Naive thymus-derived CD4-positive, alpha-beta T cell (primary cell): Measurements from ENCODE around the gene CYP2W1. TPM values are rescaled to one million over a fixed set of nuclear protein-coding genes. Genes with fewer than 3 reads are reported as not detected.
A peak's percentile ranks its signal among the peaks of the same experiment; 100 is the strongest.
"Not testable (repeated sequence)": the region's sequence is repeated elsewhere in the genome, so short reads cannot be mapped to it uniquely, and the experiment has no call there.

Experiments
- ATAC-seq: fragments of 150-1000 bp; cut with Tn5 transposase; 2 replicates; pipeline ENCODE4 v1.10.0; 2021; ENCODE audit warnings: mild to moderate bottlenecking, moderate library complexity
- CTCF ChIA-PET: fragments of 350-600 bp; sonication (Branson Sonifier 250); formaldehyde crosslinking; loops from one replicate; lab custom pipeline; 2021; ENCODE audit warnings: antibody characterized with exemption; lab: Charles Lee
- POLR2A ChIA-PET: fragments of 350-600 bp; sonication (Branson Sonifier 250); formaldehyde crosslinking; loops from one replicate; lab custom pipeline; 2021; ENCODE audit warnings: antibody characterized with exemption, inconsistent platforms; lab: Charles Lee
- DNase-seq, 9 donors: peaks; one replicate each; pipeline versions ENCODE4 v3.0.0 to v3.0.0-alpha.2; 2020 to 2022; ENCODE audit warnings: mixed read lengths in 1 of 9
- H3K27ac ChIP-seq: one replicate; pipeline ENCODE4 v1.7.0; 2013; ENCODE audit warnings: mild to moderate bottlenecking, low read depth, low read length, moderate library complexity
- H3K27me3 ChIP-seq, 2 donors: one replicate each; pipeline ENCODE4 v1.7.0; 2013; ENCODE audit warnings: low read length in 2 of 2, mild to moderate bottlenecking in 2 of 2, moderate library complexity in 2 of 2; ENCODE audit not compliant: control insufficient read depth in 2 of 2, insufficient read depth in 2 of 2
- H3K36me3 ChIP-seq, 3 experiments: 1 replicate in 2 of 3; 2 replicates in 1 of 3; pipeline ENCODE4 v1.7.0; 2013; ENCODE audit warnings: low read length in 3 of 3, mild to moderate bottlenecking in 3 of 3, moderate library complexity in 1 of 3; ENCODE audit not compliant: insufficient read depth in 3 of 3, control insufficient read depth in 2 of 3
- H3K4me1 ChIP-seq, 2 donors: one replicate each; pipeline ENCODE4 v1.7.0; 2013; ENCODE audit warnings: low read length in 2 of 2, mild to moderate bottlenecking in 2 of 2, moderate library complexity in 1 of 2; ENCODE audit not compliant: control insufficient read depth in 2 of 2, insufficient read depth in 2 of 2
- H3K4me3 ChIP-seq: 2 replicates; pipeline ENCODE4 v1.7.0; 2013; ENCODE audit warnings: mild to moderate bottlenecking, low read length
- H3K9me3 ChIP-seq, 3 experiments: 1 replicate in 2 of 3; 2 replicates in 1 of 3; pipeline ENCODE4 v1.7.0; 2013; ENCODE audit warnings: low read length in 3 of 3; ENCODE audit not compliant: control insufficient read depth in 2 of 3
- H3K27ac Mint-ChIP-seq, 9 donors: one replicate each; pipeline ENCODE4 v1.8.0; 2020 to 2022; ENCODE audit warnings: mixed read lengths in 9 of 9, mild to moderate bottlenecking in 8 of 9, moderate library complexity in 5 of 9, inconsistent platforms in 2 of 9
- H3K27me3 Mint-ChIP-seq, 5 donors: one replicate each; pipeline ENCODE4 v1.8.0; 2021 to 2022; ENCODE audit warnings: mixed read lengths in 5 of 5, mild to moderate bottlenecking in 1 of 5
- H3K36me3 Mint-ChIP-seq, 5 donors: one replicate each; pipeline ENCODE4 v1.8.0; 2020 to 2022; ENCODE audit warnings: mixed read lengths in 5 of 5, mild to moderate bottlenecking in 3 of 5, inconsistent platforms in 1 of 5
- H3K4me1 Mint-ChIP-seq, 7 donors: one replicate each; pipeline ENCODE4 v1.8.0; 2020 to 2022; ENCODE audit warnings: mixed read lengths in 7 of 7, mild to moderate bottlenecking in 3 of 7, inconsistent platforms in 1 of 7
- H3K4me3 Mint-ChIP-seq, 10 donors: one replicate each; pipeline ENCODE4 v1.8.0; 2020 to 2022; ENCODE audit warnings: mild to moderate bottlenecking in 10 of 10, mixed read lengths in 10 of 10, moderate library complexity in 6 of 10, inconsistent platforms in 2 of 10
- H3K9me3 Mint-ChIP-seq, 11 donors: one replicate each; pipeline ENCODE4 v1.8.0; 2020 to 2022; ENCODE audit warnings: mixed read lengths in 11 of 11, mild to moderate bottlenecking in 4 of 11, inconsistent platforms in 1 of 11, moderate library complexity in 1 of 11
- intact Hi-C, 2 donors: fragments of 100-400 bp; cut with micrococcal nuclease; formaldehyde crosslinking; loops; one replicate each; pipeline ENCODE4 v1.15.1; 2023
- polyA plus RNA-seq, 2 donors: library from polyadenylated mRNA; unstranded; fragments of 300-500 nt; fragmentation: Illumina TruSeq; gene quantifications; one replicate each; pipeline ENCODE4 v1.2.3, GENCODE V29; 2021
- total RNA-seq, 6 experiments: library from RNA in 5 of 6; stranded (reverse) in 5 of 6; gene quantifications; 1 replicate in 5 of 6; 2 replicates in 1 of 6; pipeline ENCODE4 v1.2.3 and lab custom pipeline; 2021 to 2026

CYP2W1 gene
- total and polyA plus RNA-seq, 7 experiments from 2014 or later: not detected

DNA sequence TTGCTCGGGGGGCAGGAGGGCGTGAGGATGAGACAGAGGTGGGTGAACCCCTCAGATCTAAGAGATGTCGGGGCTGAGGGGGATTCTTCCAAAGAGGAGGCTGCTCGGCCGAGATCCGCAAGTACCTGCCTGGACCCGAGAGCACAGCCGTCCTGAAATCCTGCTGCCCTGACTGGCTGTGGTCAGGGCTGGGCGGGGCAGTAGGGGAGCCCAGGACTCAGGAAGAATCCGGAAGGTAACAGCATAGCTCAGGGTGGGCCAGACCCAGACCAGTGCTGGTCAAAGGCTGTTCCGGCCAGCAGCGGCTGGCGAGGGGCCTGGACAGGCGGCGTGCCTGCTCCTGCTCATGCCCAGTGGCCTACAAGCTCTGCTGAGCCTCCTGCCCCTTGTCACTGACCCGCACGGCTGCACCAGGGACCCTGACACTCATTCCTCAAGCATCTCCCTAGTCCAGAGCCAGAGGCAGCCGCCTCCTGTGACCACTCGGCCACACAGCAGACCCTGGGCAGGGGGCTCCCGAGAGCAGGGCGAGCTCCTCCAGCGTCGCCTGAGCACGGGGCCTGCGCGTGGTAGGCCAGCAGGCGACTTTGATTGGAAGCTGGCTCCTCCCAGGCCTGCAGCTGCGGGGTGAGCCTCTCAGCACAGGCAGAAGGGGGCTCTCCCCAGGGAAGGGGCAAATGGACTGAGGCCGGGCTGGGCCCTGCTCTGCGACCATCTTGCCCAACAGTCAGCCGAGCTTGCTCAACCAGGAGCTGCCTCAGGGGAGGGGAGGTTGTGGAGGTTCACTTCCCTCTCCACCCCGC is 25.4 kb upstream of the CYP2W1 start:
- Mint-ChIP-seq H3K27ac (peak overlapping the region in 1 of 9 donors; percentile 67), H3K4me3 (no peak overlapping the region), H3K36me3 (peaks cover 0 to 2% (median 0%) of the 10 kb centered on the region in 5 donors), H3K27me3 (peaks cover 0 to 14% (median 8%) of the 10 kb centered on the region in 5 donors), H3K4me1 (peaks cover 0 to 17% (median 4%) of the 10 kb centered on the region in 7 donors), H3K9me3 (no peaks in the 10 kb centered on the region)
- no peak for DNase-seq
- ChIA-PET CTCF (interaction anchor here (1.3 kb wide), 1 partner anchor 36 kb away, joined by 3 read pairs; no protein-coding TSS in a partner anchor), POLR2A (no interaction called here)
- intact Hi-C loops: no loop called here
- no peaks in the 10 kb centered on the region for H3K36me3 ChIP-seq
- no peaks in the 10 kb centered on the region for H3K27me3 ChIP-seq
- no peaks in the 10 kb centered on the region for H3K4me1 ChIP-seq
- ATAC-seq: peak; percentile 42
- H3K27ac ChIP-seq: no peak overlapping the region
- no peak overlapping the region for H3K4me3 ChIP-seq
- H3K9me3 ChIP-seq: no peaks in the 10 kb centered on the region

DNA sequence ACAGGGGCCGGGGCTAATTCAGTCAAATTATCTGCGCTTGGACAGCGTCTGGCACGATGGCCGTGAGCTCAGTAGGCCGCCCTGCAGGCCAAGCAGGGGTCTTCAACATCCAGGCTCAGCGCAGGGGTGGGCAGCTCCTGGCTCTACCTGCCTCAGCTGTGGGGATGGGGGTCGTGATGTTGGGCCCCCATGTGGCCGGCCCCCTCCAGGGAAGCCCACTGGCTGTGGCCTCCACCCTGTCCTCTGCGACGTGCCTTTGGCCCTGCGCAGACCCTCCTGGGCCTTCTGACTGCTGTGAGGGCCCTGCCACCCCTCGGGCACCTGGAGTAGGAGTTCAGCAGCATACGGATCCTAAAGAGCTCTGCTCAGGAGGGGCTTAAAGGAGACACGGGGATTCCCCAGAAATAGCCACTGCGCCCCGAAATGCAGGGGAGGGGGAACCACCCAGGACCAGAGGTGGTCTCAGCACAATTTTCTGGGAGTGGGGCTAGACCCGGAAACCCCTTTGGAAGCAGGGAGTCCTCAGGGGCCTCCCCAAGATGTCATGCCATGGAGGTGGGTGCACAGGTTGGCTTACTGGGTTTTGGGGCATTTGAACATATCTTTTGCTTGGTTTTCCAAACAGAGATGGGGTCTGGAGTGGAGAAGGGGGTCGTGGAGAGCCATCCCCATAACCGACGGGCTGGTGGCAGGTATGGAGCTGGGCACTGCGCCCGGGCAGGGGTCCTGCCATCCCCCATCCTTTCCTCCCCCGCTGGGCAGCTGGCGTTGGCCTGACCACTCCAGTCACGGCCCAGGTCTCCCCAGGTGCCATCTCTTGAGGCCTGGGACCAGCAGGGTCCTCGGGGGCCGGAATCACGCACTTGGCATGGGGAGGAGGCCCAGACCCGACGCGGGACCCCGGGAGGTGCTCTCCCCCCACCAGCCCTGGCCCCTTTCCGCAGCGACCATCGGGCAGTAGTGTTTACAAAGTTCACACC is 24.5 kb upstream of the CYP2W1 start:
- Histone ChIP-seq H3K4me3 (no peak overlapping the region), H3K27ac (no peak overlapping the region), H3K4me1 (no peaks in the 10 kb centered on the region), H3K27me3 (no peaks in the 10 kb centered on the region), H3K9me3 (no peaks in the 10 kb centered on the region), H3K36me3 (no peaks in the 10 kb centered on the region)
- Mint-ChIP-seq H3K4me3 (no peak overlapping the region), H3K27ac (no peak overlapping the region), H3K4me1 (peaks cover under 1 to 22% (median 6%) of the 10 kb centered on the region in 7 donors), H3K27me3 (peaks cover 0 to 15% (median 8%) of the 10 kb centered on the region in 5 donors), H3K9me3 (no peaks in the 10 kb centered on the region), H3K36me3 (peaks cover 0 to 2% (median 0%) of the 10 kb centered on the region in 5 donors)
- ATAC-seq: no peak
- DNase-seq: no peak
- intact Hi-C loops: no loop called here
- ChIA-PET POLR2A (no interaction called here), CTCF (interaction anchor here (1.3 kb wide), 1 partner anchor 37 kb away, joined by 3 read pairs; no protein-coding TSS in a partner anchor)

DNA sequence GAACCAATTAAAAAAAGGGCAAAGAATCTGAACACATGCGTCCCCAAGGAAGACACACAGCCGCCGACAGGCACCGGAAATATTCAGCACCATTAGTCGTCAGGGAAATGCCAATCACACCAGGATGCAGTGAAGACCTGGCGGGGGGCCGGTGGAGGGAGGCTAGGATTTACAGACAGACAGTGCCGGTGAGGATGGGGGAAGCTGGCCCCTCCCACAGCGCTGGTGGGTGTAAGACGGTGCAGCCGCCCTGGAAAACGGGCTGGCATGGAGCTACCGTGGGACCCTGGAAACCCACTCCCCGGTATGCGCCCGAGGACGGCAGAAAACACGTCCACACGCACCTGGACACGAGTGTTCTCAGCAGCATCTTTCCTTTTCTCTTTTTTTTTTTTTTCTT is 23.7 kb upstream of the CYP2W1 start:
- Histone ChIP-seq H3K27me3 (no peaks in the 10 kb centered on the region), H3K36me3 (no peaks in the 10 kb centered on the region), H3K9me3 (no peaks in the 10 kb centered on the region), H3K27ac (no peak overlapping the region), H3K4me3 (no peak overlapping the region), H3K4me1 (peaks cover 0 to under 1% of the 10 kb centered on the region in 2 donors)
- intact Hi-C loops: no loop called here
- CTCF ChIA-PET: interaction anchor here (1.3 kb wide), 1 partner anchor 38 kb away, joined by 3 read pairs; no protein-coding TSS in a partner anchor
- Mint-ChIP-seq H3K4me1 (peaks cover 2 to 24% (median 11%) of the 10 kb centered on the region in 7 donors), H3K27me3 (peaks cover 0 to 17% (median 8%) of the 10 kb centered on the region in 5 donors), H3K27ac (no peak overlapping the region), H3K4me3 (no peak overlapping the region), H3K36me3 (peaks cover 0 to 2% (median 0%) of the 10 kb centered on the region in 5 donors), H3K9me3 (no peaks in the 10 kb centered on the region)
- DNase-seq: no peak
- POLR2A ChIA-PET: no interaction called here
- no peak for ATAC-seq

DNA sequence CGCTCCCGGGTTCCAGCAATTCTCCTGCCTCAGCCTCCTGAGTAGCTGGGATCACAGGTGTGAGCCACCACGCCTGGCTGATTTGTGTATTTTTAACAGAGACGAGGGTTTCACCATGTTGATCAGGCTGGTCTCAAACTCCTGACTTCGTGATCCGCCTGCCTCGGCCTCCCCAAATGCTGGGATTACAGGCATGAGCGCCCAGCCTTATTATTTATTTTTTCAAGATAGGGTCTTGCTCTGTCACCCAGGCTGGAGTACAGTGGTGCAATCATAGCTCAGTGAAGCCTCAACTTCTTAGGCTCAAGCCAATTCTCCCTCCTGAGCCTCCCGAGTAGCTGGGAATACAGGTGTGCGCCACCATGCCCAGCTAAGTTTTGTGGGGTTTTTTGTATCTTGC is 23.2 kb upstream of the CYP2W1 start:
- H3K9me3 Mint-ChIP-seq, CTCF ChIA-PET, DNase-seq, ATAC-seq, H3K4me3 Mint-ChIP-seq, H3K36me3 ChIP-seq, H3K9me3 ChIP-seq, H3K4me3 ChIP-seq, H3K27ac ChIP-seq, H3K4me1 ChIP-seq, H3K27me3 ChIP-seq, H3K27ac Mint-ChIP-seq, intact Hi-C loops, H3K36me3 Mint-ChIP-seq: not testable (repeated sequence)
- POLR2A ChIA-PET: interaction anchor here (0.5 kb wide), 1 partner anchor 13 kb away, joined by 4 read pairs; no protein-coding TSS in a partner anchor
- Mint-ChIP-seq H3K4me1 (peaks cover 2 to 25% (median 16%) of the 10 kb centered on the region in 7 donors), H3K27me3 (peaks cover 0 to 17% (median 8%) of the 10 kb centered on the region in 5 donors)

DNA sequence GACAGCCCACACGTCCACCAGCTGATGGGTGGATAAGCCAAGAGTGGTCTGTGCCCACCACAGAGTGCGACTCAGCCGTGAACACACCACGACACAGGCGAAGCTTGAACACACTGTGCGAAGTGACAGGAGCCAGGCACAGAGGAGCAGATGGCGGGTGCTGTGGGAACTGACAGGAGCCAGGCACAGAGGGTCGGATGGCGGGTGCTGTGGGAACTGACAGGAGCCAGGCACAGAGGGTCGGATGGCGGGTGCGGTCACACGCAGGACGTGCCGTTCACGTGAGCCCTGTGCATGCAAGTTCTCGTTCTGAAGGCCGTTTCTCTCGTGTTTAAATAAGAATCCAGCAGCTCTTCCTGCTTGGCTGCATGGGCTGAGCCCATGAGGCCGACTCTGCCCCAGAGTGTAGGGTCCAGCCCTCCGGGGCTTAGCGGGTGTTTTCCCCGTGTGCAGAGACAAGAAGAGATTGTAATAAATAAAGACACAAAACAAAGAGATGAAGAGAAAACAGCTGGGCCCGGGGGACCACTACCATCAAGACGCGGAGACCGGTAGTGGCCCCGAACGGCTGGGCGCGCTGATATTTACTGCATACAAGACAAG is 22.6 kb upstream of the CYP2W1 start:
- Histone ChIP-seq H3K27me3 (no peaks in the 10 kb centered on the region), H3K27ac (no peak overlapping the region), H3K4me3 (no peak overlapping the region), H3K36me3 (no peaks in the 10 kb centered on the region), H3K4me1 (peaks cover 0 to 5% of the 10 kb centered on the region in 2 donors), H3K9me3 (no peaks in the 10 kb centered on the region)
- Mint-ChIP-seq H3K9me3 (no peaks in the 10 kb centered on the region), H3K4me1 (peaks cover 2 to 29% (median 22%) of the 10 kb centered on the region in 7 donors), H3K27me3 (peaks cover 0 to 13% (median 5%) of the 10 kb centered on the region in 5 donors), H3K4me3 (no peak overlapping the region), H3K27ac (no peak overlapping the region), H3K36me3 (peaks cover 0 to 2% (median 0%) of the 10 kb centered on the region in 5 donors)
- ATAC-seq (no peak), DNase-seq (no peak)
- ChIA-PET POLR2A (interaction anchor here (0.5 to 0.8 kb wide), 2 partner anchors 13 to 14 kb away, joined by 3 to 4 read pairs; no protein-coding TSS in a partner anchor), CTCF (no interaction called here)
- intact Hi-C loops: no loop called here

DNA sequence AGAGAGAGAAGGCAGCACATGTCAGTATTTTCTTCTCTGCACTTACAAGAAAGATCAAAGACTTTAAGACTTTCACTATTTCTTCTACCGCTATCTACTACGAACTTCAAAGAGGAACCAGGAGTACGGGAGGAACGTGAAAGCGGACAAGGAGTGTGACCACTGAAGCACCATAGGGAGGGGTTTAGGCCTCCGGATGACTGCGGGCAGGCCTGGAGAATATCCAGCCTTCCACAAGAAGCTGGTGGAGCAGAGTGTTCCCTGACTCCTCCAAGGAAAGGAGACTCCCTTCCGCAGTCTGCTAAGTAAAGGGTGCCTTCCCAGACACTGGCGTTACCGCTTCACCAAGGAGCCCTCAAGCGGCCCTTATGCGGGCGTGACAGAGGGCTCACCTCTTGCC is 22.0 kb upstream of the CYP2W1 start:
- not testable (repeated sequence) for DNase-seq, H3K27me3 Mint-ChIP-seq

More for the DNA sequence above, 22.0 kb upstream of the CYP2W1 start:
- H3K27me3 ChIP-seq, H3K9me3 ChIP-seq, CTCF ChIA-PET, H3K4me3 ChIP-seq, H3K36me3 Mint-ChIP-seq, H3K27ac ChIP-seq, H3K4me3 Mint-ChIP-seq, H3K4me1 ChIP-seq, H3K27ac Mint-ChIP-seq, H3K9me3 Mint-ChIP-seq, H3K36me3 ChIP-seq, intact Hi-C loops, ATAC-seq: not testable (repeated sequence)
- POLR2A ChIA-PET: interaction anchor here (0.8 kb wide), 1 partner anchor 13 kb away, joined by 3 read pairs; no protein-coding TSS in a partner anchor
- peaks cover 2 to 33% (median 23%) of the 10 kb centered on the region in 7 donors for H3K4me1 Mint-ChIP-seq
